ENCODE results near the gene SNX33.
"Not testable (repeated sequence)": the region's sequence is repeated elsewhere in the genome, so short reads cannot be mapped to it uniquely, and the experiment has no call there.

The SNX33 gene

GRCh38 chr15:75704618-75705017 is 56.9 kb downstream of the SNX33 start:
- H3K79me2 ChIP-seq (ENCODE audit: insufficient read depth, low read length): no peaks in the 10 kb centered on the region
- no peaks in the 10 kb centered on the region for H3K4me1 ChIP-seq (ENCODE audit: insufficient read depth, low read length, severe bottlenecking)
- no peaks in the 10 kb centered on the region for H3F3A ChIP-seq (ENCODE audit: insufficient read depth, low read length)
- H4K20me1 ChIP-seq (ENCODE audit: insufficient read depth, low read length): no peaks in the 10 kb centered on the region
- no peaks in the 10 kb centered on the region for H3K36me3 ChIP-seq (ENCODE audit: insufficient read depth, low read length)
- peaks cover 3% of the 10 kb centered on the region; the same call in 1 of the 2 replicates for H3K27me3 ChIP-seq (ENCODE audit: insufficient read depth, low read length)
- TF ChIP-seq, protein P1, sequence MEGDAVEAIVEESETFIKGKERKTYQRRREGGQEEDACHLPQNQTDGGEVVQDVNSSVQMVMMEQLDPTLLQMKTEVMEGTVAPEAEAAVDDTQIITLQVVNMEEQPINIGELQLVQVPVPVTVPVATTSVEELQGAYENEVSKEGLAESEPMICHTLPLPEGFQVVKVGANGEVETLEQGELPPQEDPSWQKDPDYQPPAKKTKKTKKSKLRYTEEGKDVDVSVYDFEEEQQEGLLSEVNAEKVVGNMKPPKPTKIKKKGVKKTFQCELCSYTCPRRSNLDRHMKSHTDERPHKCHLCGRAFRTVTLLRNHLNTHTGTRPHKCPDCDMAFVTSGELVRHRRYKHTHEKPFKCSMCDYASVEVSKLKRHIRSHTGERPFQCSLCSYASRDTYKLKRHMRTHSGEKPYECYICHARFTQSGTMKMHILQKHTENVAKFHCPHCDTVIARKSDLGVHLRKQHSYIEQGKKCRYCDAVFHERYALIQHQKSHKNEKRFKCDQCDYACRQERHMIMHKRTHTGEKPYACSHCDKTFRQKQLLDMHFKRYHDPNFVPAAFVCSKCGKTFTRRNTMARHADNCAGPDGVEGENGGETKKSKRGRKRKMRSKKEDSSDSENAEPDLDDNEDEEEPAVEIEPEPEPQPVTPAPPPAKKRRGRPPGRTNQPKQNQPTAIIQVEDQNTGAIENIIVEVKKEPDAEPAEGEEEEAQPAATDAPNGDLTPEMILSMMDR (IDR thresholded peaks at IDR 0.05; ENCODE audit: low read length): no peak
- no peak for TF ChIP-seq EZH2 (IDR thresholded peaks at IDR 0.05; ENCODE audit: borderline replicate concordance, low read length)
- no peak overlapping the region for H2AFZ ChIP-seq (ENCODE audit: low read length)
- no peaks in the 10 kb centered on the region for H3K9me3 ChIP-seq (ENCODE audit: low read length)
- H3K4me2 ChIP-seq (ENCODE audit: low read length): no peak overlapping the region
- no peaks in the 10 kb centered on the region for H3K9me2 ChIP-seq (ENCODE audit: low read depth, low read length)
- H3K27ac ChIP-seq (ENCODE audit: low read depth, low read length, poor library complexity, severe bottlenecking): no peak overlapping the region
- H3K4me3 ChIP-seq (ENCODE audit: low read depth, low read length, poor library complexity, severe bottlenecking): no peak overlapping the region
- H3K9ac ChIP-seq (ENCODE audit: low read length): no peak overlapping the region

DNA sequence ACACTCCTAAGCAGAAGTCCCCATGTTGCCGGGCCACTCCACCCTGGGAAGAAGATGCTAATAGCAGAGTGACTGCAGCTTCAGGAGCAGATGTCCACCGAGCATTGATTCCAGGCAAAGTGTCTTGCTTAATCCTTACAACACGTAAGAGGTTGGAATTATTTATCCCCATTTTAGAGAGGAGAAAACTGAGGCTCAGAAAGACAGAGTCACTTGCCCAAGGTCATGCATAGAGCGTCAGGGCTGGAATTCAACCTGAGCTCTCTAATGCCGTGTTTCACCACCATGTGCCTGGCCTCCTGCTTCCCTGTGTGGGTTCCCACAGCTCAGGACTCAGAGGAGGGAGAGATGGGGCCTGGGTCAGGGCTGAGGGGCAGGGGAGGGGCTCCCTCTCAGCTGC is 57.7 kb downstream of the SNX33 start:
- not testable (repeated sequence) for H3K79me2 ChIP-seq (ENCODE audit: insufficient read depth, low read length); H4K20me1 ChIP-seq (ENCODE audit: insufficient read depth, low read length); H3K36me3 ChIP-seq (ENCODE audit: insufficient read depth, low read length); H3K9me2 ChIP-seq (ENCODE audit: low read depth, low read length); H3K27ac ChIP-seq (ENCODE audit: low read depth, low read length, poor library complexity, severe bottlenecking); H3F3A ChIP-seq (ENCODE audit: insufficient read depth, low read length); H3K27me3 ChIP-seq (ENCODE audit: insufficient read depth, low read length); H3K9ac ChIP-seq (ENCODE audit: low read length); H3K9me3 ChIP-seq (ENCODE audit: low read length); H3K4me2 ChIP-seq (ENCODE audit: low read length); H3K4me3 ChIP-seq (ENCODE audit: low read depth, low read length, poor library complexity, severe bottlenecking); H2AFZ ChIP-seq (ENCODE audit: low read length); H3K4me1 ChIP-seq (ENCODE audit: insufficient read depth, low read length, severe bottlenecking)

- Histone ChIP-seq H3K9me2 (ENCODE audit: low read depth, low read length) (no peaks in the 10 kb centered on the region), H3K79me2 (ENCODE audit: insufficient read depth, low read length) (no peaks in the 10 kb centered on the region), H3F3A (ENCODE audit: insufficient read depth, low read length) (no peaks in the 10 kb centered on the region), H3K9ac (ENCODE audit: low read length) (no peak overlapping the region), H3K36me3 (ENCODE audit: insufficient read depth, low read length) (no peaks in the 10 kb centered on the region), H3K27ac (ENCODE audit: low read depth, low read length, poor library complexity, severe bottlenecking) (no peak overlapping the region), H3K4me1 (ENCODE audit: insufficient read depth, low read length, severe bottlenecking) (no peaks in the 10 kb centered on the region), H3K27me3 (ENCODE audit: insufficient read depth, low read length) (peaks cover 3% of the 10 kb centered on the region; the same call in 1 of the 2 replicates), H3K4me2 (ENCODE audit: low read length) (no peak overlapping the region), H2AFZ (ENCODE audit: low read length) (no peak overlapping the region), H3K4me3 (ENCODE audit: low read depth, low read length, poor library complexity, severe bottlenecking) (no peak overlapping the region), H4K20me1 (ENCODE audit: insufficient read depth, low read length) (no peaks in the 10 kb centered on the region), H3K9me3 (ENCODE audit: low read length) (no peaks in the 10 kb centered on the region)
- TF ChIP-seq, protein P1 (IDR thresholded peaks at IDR 0.05; ENCODE audit: low read length): no peak
- no peak for TF ChIP-seq EZH2 (IDR thresholded peaks at IDR 0.05; ENCODE audit: borderline replicate concordance, low read length)
These were observed 58.4 kb downstream of the SNX33 start for GRCh38 chr15:75705854-75706681.

DNA sequence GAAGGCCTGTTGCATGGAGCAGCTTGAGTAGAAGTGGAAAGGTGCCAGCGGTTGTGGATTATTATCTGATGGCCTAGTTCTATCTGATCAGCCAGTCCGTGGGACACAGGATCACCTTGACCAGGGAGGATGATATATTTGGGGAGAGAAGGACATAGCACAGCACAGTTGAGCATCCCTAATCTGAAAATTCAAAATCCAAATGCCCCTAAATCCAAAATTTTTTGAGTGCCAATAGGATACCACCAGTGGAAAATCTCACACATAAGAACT is 58.9 kb downstream of the SNX33 start:
- H3K79me2 ChIP-seq (ENCODE audit: insufficient read depth, low read length): no peaks in the 10 kb centered on the region
- H3K9me3 ChIP-seq (ENCODE audit: low read length): no peaks in the 10 kb centered on the region
- H3K4me1 ChIP-seq (ENCODE audit: insufficient read depth, low read length, severe bottlenecking): no peaks in the 10 kb centered on the region
- TF ChIP-seq, protein P1 (IDR thresholded peaks at IDR 0.05; ENCODE audit: low read length): no peak
- no peak for TF ChIP-seq EZH2 (IDR thresholded peaks at IDR 0.05; ENCODE audit: borderline replicate concordance, low read length)
- H4K20me1 ChIP-seq (ENCODE audit: insufficient read depth, low read length): no peaks in the 10 kb centered on the region
- no peak overlapping the region for H3K9ac ChIP-seq (ENCODE audit: low read length)
- no peaks in the 10 kb centered on the region for H3F3A ChIP-seq (ENCODE audit: insufficient read depth, low read length)
- no peak overlapping the region for H3K4me3 ChIP-seq (ENCODE audit: low read depth, low read length, poor library complexity, severe bottlenecking)
- no peak overlapping the region for H3K27ac ChIP-seq (ENCODE audit: low read depth, low read length, poor library complexity, severe bottlenecking)
- no peaks in the 10 kb centered on the region for H3K36me3 ChIP-seq (ENCODE audit: insufficient read depth, low read length)
- no peak overlapping the region for H2AFZ ChIP-seq (ENCODE audit: low read length)
- no peaks in the 10 kb centered on the region for H3K9me2 ChIP-seq (ENCODE audit: low read depth, low read length)
- H3K4me2 ChIP-seq (ENCODE audit: low read length): no peak overlapping the region
- H3K27me3 ChIP-seq (ENCODE audit: insufficient read depth, low read length): peaks cover 3% of the 10 kb centered on the region; the same call in 1 of the 2 replicates

GRCh38 chr15:75709458-75709857 is 61.7 kb downstream of the SNX33 start:
- H4K20me1 ChIP-seq (ENCODE audit: insufficient read depth, low read length); H3K36me3 ChIP-seq (ENCODE audit: insufficient read depth, low read length); H3K9me2 ChIP-seq (ENCODE audit: low read depth, low read length); H3K9ac ChIP-seq (ENCODE audit: low read length); H3K9me3 ChIP-seq (ENCODE audit: low read length); H3K4me1 ChIP-seq (ENCODE audit: insufficient read depth, low read length, severe bottlenecking); H3F3A ChIP-seq (ENCODE audit: insufficient read depth, low read length); H3K4me2 ChIP-seq (ENCODE audit: low read length); H3K79me2 ChIP-seq (ENCODE audit: insufficient read depth, low read length); H3K4me3 ChIP-seq (ENCODE audit: low read depth, low read length, poor library complexity, severe bottlenecking); H2AFZ ChIP-seq (ENCODE audit: low read length); H3K27ac ChIP-seq (ENCODE audit: low read depth, low read length, poor library complexity, severe bottlenecking); H3K27me3 ChIP-seq (ENCODE audit: insufficient read depth, low read length): not testable (repeated sequence)

Data from OCI-LY1 (cell line).